MM.1S (cell line): Measurements from ENCODE around the gene RARB.

ENCODE experiments used
- DNase-seq: peaks from one replicate; pipeline ENCODE4 v3.0.0-alpha.2; 2015
- H2AFZ ChIP-seq: fragments of 300-600 bp; sonication (generic); 2 replicates; pipeline ENCODE4 v1.6.0; 2016; ENCODE audit warnings: antibody characterized with exemption, low read length
- H3F3A ChIP-seq: fragments of 300-600 bp; sonication (generic); 2 replicates; pipeline ENCODE4 v1.6.1; 2016; ENCODE audit warnings: mild to moderate bottlenecking, antibody characterized with exemption, low read length, moderate library complexity, mixed read lengths; ENCODE audit not compliant: insufficient read depth
- H3K27ac ChIP-seq: fragments of 300-600 bp; sonication (generic); 2 replicates; pipeline ENCODE4 v1.5.1; 2016; ENCODE audit warnings: mild to moderate bottlenecking, low read length
- H3K27me3 ChIP-seq: fragments of 300-600 bp; sonication (generic); replicated peaks from 2 replicates; pipeline ENCODE4 v1.6.0; 2016; ENCODE audit warnings: low read length; ENCODE audit not compliant: insufficient read depth
- H3K36me3 ChIP-seq: fragments of 300-600 bp; sonication (generic); replicated peaks from 2 replicates; pipeline ENCODE4 v1.6.1; 2016; ENCODE audit warnings: mild to moderate bottlenecking, low read length, mixed read lengths; ENCODE audit not compliant: insufficient read depth
- H3K4me1 ChIP-seq: fragments of 300-600 bp; sonication (generic); 2 replicates; pipeline ENCODE4 v1.6.1; 2016; ENCODE audit warnings: low read length, mixed read lengths
- H3K4me2 ChIP-seq: fragments of 300-600 bp; sonication (generic); 2 replicates; pipeline ENCODE4 v1.6.0; 2016; ENCODE audit warnings: low read depth, low read length
- H3K4me3 ChIP-seq: fragments of 300-600 bp; sonication (generic); 2 replicates; pipeline ENCODE4 v1.5.1; 2016; ENCODE audit warnings: low read length, mixed read lengths
- H3K79me2 ChIP-seq: fragments of 300-600 bp; sonication (generic); 2 replicates; pipeline ENCODE4 v1.6.1; 2016; ENCODE audit warnings: mixed run types, low read length, mixed read lengths
- H3K9ac ChIP-seq: fragments of 300-600 bp; sonication (generic); 2 replicates; pipeline ENCODE4 v1.6.1; 2016; ENCODE audit warnings: low read length, mixed read lengths
- H3K9me2 ChIP-seq: fragments of 300-600 bp; sonication (generic); replicated peaks from 2 replicates; pipeline ENCODE4 v1.6.1; 2016; ENCODE audit warnings: mild to moderate bottlenecking, low read length, mixed read lengths; ENCODE audit not compliant: insufficient read depth
- H3K9me3 ChIP-seq: fragments of 300-600 bp; sonication (generic); replicated peaks from 2 replicates; pipeline ENCODE4 v1.6.1; 2016; ENCODE audit warnings: mild to moderate bottlenecking, low read length, mixed read lengths; ENCODE audit not compliant: insufficient read depth
- H4K20me1 ChIP-seq: fragments of 300-600 bp; sonication (generic); 2 replicates; pipeline ENCODE4 v1.6.1; 2016; ENCODE audit warnings: mild to moderate bottlenecking, low read length, moderate library complexity, mixed read lengths; ENCODE audit not compliant: insufficient read depth
- CTCF ChIP-seq: fragments of 300-600 bp; sonication (generic); IDR thresholded peaks from 2 replicates; pipeline ENCODE4 v1.5.1; 2016; ENCODE audit warnings: antibody characterized with exemption, low read length, mixed read lengths
- EZH2 ChIP-seq: fragments of 300-600 bp; sonication (generic); optimal IDR thresholded peaks from 2 replicates; pipeline ENCODE3; 2017; ENCODE audit warnings: low read depth, mild to moderate bottlenecking, antibody characterized with exemption, low read length, mixed read lengths
- EZH2phosphoT487 ChIP-seq: fragments of 300-600 bp; sonication (generic); IDR thresholded peaks from 2 replicates; pipeline ENCODE4 v1.6.1; 2018; ENCODE audit warnings: antibody characterized with exemption, low read length

The RARB gene

GRCh38 chr3:25476639-25477038, 48.6 kb downstream of the RARB start:
- no peak for DNase-seq
- H3K4me2 ChIP-seq: no peak overlapping the region
- no peak overlapping the region for H3K4me3 ChIP-seq
- no peaks in the 10 kb centered on the region for H3K36me3 ChIP-seq
- TF ChIP-seq EZH2 (no peak), CTCF (no peak), EZH2phosphoT487 (no peak)
- no peak overlapping the region for H2AFZ ChIP-seq
- H3K27ac ChIP-seq: no peak overlapping the region
- no peaks in the 10 kb centered on the region for H3K9me3 ChIP-seq
- no peaks in the 10 kb centered on the region for H3K4me1 ChIP-seq
- no peak overlapping the region for H3K9ac ChIP-seq
- no peaks in the 10 kb centered on the region for H3F3A ChIP-seq
- no peaks in the 10 kb centered on the region for H3K79me2 ChIP-seq
- no peaks in the 10 kb centered on the region for H3K27me3 ChIP-seq
- no peaks in the 10 kb centered on the region for H3K9me2 ChIP-seq
- H4K20me1 ChIP-seq: no peaks in the 10 kb centered on the region

GRCh38 chr3:25478211-25478757, 50.2 kb downstream of the RARB start:
- no peaks in the 10 kb centered on the region for H3K9me3 ChIP-seq
- H3K4me3 ChIP-seq: no peak overlapping the region
- H3K9ac ChIP-seq: no peak overlapping the region
- H3K36me3 ChIP-seq: no peaks in the 10 kb centered on the region
- H3K4me2 ChIP-seq: no peak overlapping the region
- no peaks in the 10 kb centered on the region for H3K9me2 ChIP-seq
- H3K4me1 ChIP-seq: no peaks in the 10 kb centered on the region
- no peaks in the 10 kb centered on the region for H3K79me2 ChIP-seq
- DNase-seq: no peak
- no peaks in the 10 kb centered on the region for H3K27me3 ChIP-seq
- no peaks in the 10 kb centered on the region for H3F3A ChIP-seq
- no peak overlapping the region for H2AFZ ChIP-seq
- no peak for TF ChIP-seq EZH2phosphoT487
- no peak for TF ChIP-seq EZH2
- TF ChIP-seq CTCF: no peak
- H3K27ac ChIP-seq: no peak overlapping the region
- no peaks in the 10 kb centered on the region for H4K20me1 ChIP-seq

- TF ChIP-seq CTCF (no peak), EZH2phosphoT487 (no peak), EZH2 (no peak)
- Histone ChIP-seq H3K36me3 (no peaks in the 10 kb centered on the region), H3F3A (no peaks in the 10 kb centered on the region), H3K27ac (no peak overlapping the region), H3K27me3 (no peaks in the 10 kb centered on the region), H3K9me3 (no peaks in the 10 kb centered on the region), H4K20me1 (no peaks in the 10 kb centered on the region), H2AFZ (no peak overlapping the region), H3K9ac (no peak overlapping the region), H3K9me2 (no peaks in the 10 kb centered on the region), H3K4me3 (no peak overlapping the region), H3K79me2 (no peaks in the 10 kb centered on the region), H3K4me1 (no peaks in the 10 kb centered on the region), H3K4me2 (no peak overlapping the region)
- DNase-seq: no peak
These were observed 51.1 kb downstream of the RARB start for GRCh38 chr3:25478964-25479726.
